ENCODE results near the gene PSME3IP1. TPM values are rescaled to one million over a fixed set of nuclear protein-coding genes. Genes with fewer than 3 reads are reported as not detected.

Gene PSME3IP1
- polyA plus RNA-seq, 1 donor (not counting 4 experiments of a cell fraction or from before 2014, with no cell fraction given), result 75.7 TPM

DNA sequence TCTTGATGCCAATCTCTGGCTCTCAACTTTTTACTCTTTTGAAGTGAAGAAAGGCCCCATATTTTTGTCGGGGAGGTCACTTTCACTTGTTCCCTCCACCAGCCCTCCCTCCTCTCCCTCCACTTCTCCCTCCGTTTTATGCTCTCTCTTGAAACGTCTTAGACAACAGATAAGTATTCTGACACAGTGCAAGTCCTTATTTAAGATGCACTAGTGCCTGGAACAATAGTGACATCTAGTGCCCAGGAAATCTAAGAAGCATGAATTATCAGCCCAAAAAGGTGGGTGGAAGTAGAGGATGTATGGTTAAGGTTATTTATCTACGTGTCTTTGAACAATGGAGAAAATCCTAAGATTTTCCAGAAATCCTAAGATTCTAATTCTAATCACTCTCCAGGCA, 17.9 kb downstream of the PSME3IP1 start:
- Histone ChIP-seq H4K20me1 (ENCODE audit: control insufficient read depth, extremely low read depth, insufficient read depth, low read length) (no peaks in the 10 kb centered on the region), H3K9me3 (ENCODE audit: control insufficient read depth, low read depth, low read length) (no peaks in the 10 kb centered on the region), H3K27ac (ENCODE audit: control insufficient read depth, insufficient read depth, low read length) (no peak overlapping the region), H3K79me2 (ENCODE audit: control insufficient read depth, insufficient read depth, low read length) (no peaks in the 10 kb centered on the region), H3K4me1 (ENCODE audit: control insufficient read depth, extremely low read depth, insufficient read depth, low read length) (peaks cover 25% of the 10 kb centered on the region), H3K9ac (ENCODE audit: control insufficient read depth, extremely low read depth, insufficient read depth, low read length) (no peak overlapping the region), H3K27me3 (ENCODE audit: control insufficient read depth, extremely low read depth, insufficient read depth, low read length) (no peaks in the 10 kb centered on the region), H3K4me3 (ENCODE audit: control insufficient read depth in 2 of 3, extremely low read depth in 1 of 3, insufficient read depth in 2 of 3, low read depth in 1 of 3, low read length in 3 of 3) (no peak overlapping the region), H3K36me3 (ENCODE audit: control insufficient read depth in 2 of 2, extremely low read depth in 1 of 2, insufficient read depth in 2 of 2, low read length in 2 of 2) (peaks cover 15 to 31% of the 10 kb centered on the region in 2 experiments), H3K4me2 (ENCODE audit: control insufficient read depth, extremely low read depth, insufficient read depth, low read depth, low read length) (no peak overlapping the region), H2AFZ (ENCODE audit: control insufficient read depth, low read length) (no peak overlapping the region), H3K9me1 (ENCODE audit: control insufficient read depth, extremely low read depth, insufficient read depth, low read length) (peaks cover 4% of the 10 kb centered on the region)
- TF ChIP-seq, protein P1, sequence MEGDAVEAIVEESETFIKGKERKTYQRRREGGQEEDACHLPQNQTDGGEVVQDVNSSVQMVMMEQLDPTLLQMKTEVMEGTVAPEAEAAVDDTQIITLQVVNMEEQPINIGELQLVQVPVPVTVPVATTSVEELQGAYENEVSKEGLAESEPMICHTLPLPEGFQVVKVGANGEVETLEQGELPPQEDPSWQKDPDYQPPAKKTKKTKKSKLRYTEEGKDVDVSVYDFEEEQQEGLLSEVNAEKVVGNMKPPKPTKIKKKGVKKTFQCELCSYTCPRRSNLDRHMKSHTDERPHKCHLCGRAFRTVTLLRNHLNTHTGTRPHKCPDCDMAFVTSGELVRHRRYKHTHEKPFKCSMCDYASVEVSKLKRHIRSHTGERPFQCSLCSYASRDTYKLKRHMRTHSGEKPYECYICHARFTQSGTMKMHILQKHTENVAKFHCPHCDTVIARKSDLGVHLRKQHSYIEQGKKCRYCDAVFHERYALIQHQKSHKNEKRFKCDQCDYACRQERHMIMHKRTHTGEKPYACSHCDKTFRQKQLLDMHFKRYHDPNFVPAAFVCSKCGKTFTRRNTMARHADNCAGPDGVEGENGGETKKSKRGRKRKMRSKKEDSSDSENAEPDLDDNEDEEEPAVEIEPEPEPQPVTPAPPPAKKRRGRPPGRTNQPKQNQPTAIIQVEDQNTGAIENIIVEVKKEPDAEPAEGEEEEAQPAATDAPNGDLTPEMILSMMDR (optimal IDR thresholded peaks at IDR 0.05 in 1 of 3, IDR thresholded peaks at IDR 0.05 in 1 of 3, conservative IDR thresholded peaks at IDR 0.05 in 1 of 3; ENCODE audit: extremely low read depth in 1 of 3, insufficient read depth in 2 of 3, low read length in 3 of 3), result peak; percentile 24 to 73 (median 49)
- no peak for TF ChIP-seq EZH2 (IDR thresholded peaks at IDR 0.05; ENCODE audit: low read length)
- FAIRE-seq, result no peak
- dilution Hi-C loops (cut with MboI; ENCODE audit: extremely low pct_ligation_motif_present, low sequenced_read_pairs), result no loop called here
- no peak for DNase-seq (ENCODE audit: low read depth, low spot score)

DNA sequence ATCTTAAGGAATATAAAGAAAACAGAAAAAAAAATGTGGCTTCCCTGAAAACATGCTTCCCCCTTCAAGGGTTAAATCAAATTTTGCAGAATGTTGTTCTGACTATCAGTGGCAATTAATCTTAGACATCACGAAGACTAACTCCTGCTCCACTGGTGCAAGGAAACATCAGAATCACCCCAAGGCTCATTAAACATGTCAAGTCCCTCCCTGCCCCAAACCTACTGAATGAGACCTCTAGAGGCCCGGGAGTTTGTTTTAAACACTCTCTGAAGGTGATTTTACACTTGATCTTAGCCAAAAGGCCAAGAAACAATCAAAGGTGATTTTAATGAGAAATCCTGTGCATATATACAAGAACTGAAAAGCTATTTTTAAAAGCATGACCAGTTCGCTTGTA, 18.3 kb downstream of the PSME3IP1 start:
- Histone ChIP-seq H3K27me3 (ENCODE audit: control insufficient read depth, extremely low read depth, insufficient read depth, low read length) (no peaks in the 10 kb centered on the region), H3K4me3 (ENCODE audit: control insufficient read depth in 2 of 3, extremely low read depth in 1 of 3, insufficient read depth in 2 of 3, low read depth in 1 of 3, low read length in 3 of 3) (no peak overlapping the region), H3K4me1 (ENCODE audit: control insufficient read depth, extremely low read depth, insufficient read depth, low read length) (peaks cover 25% of the 10 kb centered on the region), H3K9me3 (ENCODE audit: control insufficient read depth, low read depth, low read length) (no peaks in the 10 kb centered on the region), H3K27ac (ENCODE audit: control insufficient read depth, insufficient read depth, low read length) (peak overlapping the region; percentile 32), H3K9ac (ENCODE audit: control insufficient read depth, extremely low read depth, insufficient read depth, low read length) (no peak overlapping the region), H3K36me3 (ENCODE audit: control insufficient read depth in 2 of 2, extremely low read depth in 1 of 2, insufficient read depth in 2 of 2, low read length in 2 of 2) (peaks cover 14 to 28% of the 10 kb centered on the region in 2 experiments), H3K9me1 (ENCODE audit: control insufficient read depth, extremely low read depth, insufficient read depth, low read length) (peaks cover 4% of the 10 kb centered on the region), H3K79me2 (ENCODE audit: control insufficient read depth, insufficient read depth, low read length) (no peaks in the 10 kb centered on the region), H2AFZ (ENCODE audit: control insufficient read depth, low read length) (no peak overlapping the region), H3K4me2 (ENCODE audit: control insufficient read depth, extremely low read depth, insufficient read depth, low read depth, low read length) (peak overlapping the region; percentile 58), H4K20me1 (ENCODE audit: control insufficient read depth, extremely low read depth, insufficient read depth, low read length) (no peaks in the 10 kb centered on the region)
- dilution Hi-C loops (cut with MboI; ENCODE audit: extremely low pct_ligation_motif_present, low sequenced_read_pairs), result no loop called here
- FAIRE-seq, result no peak
- DNase-seq (ENCODE audit: low read depth, low spot score), result no peak
- TF ChIP-seq, protein P1 (optimal IDR thresholded peaks at IDR 0.05 in 1 of 3, IDR thresholded peaks at IDR 0.05 in 1 of 3, conservative IDR thresholded peaks at IDR 0.05 in 1 of 3; ENCODE audit: extremely low read depth in 1 of 3, insufficient read depth in 2 of 3, low read length in 3 of 3), result no peak
- TF ChIP-seq EZH2 (IDR thresholded peaks at IDR 0.05; ENCODE audit: low read length), result no peak
